ENCODE measurements around the gene DMXL1.

DMXL1 gene

GRCh38 chr5:119290161-119290569, 219.3 kb downstream of the DMXL1 start:
- H3K4me1 ChIP-seq (ENCODE audit: control extremely low read depth in 1 of 4, control insufficient read depth in 4 of 4, insufficient read depth in 4 of 4, low read length in 3 of 4): peaks cover 43 to 59% (median 51%) of the 10 kb centered on the region in 4 experiments
- peak overlapping the region in 1 of 7 experiments; percentile 39 for H3K4me3 ChIP-seq (ENCODE audit: control insufficient read depth in 1 of 7, extremely low read depth in 1 of 7, insufficient read depth in 4 of 7, low read depth in 2 of 7, low read length in 6 of 7)
- 28% methylated on average over 3 of the region's 3 CpGs for WGBS (ENCODE audit: insufficient coverage)
- H3K9me3 ChIP-seq (ENCODE audit: control extremely low read depth in 1 of 5, control insufficient read depth in 4 of 5, insufficient read depth in 2 of 5, low read depth in 1 of 5, low read length in 4 of 5): no peaks in the 10 kb centered on the region
- peak; percentile 36 to 89 (median 83) for DNase-seq
- H3K36me3 ChIP-seq (ENCODE audit: control insufficient read depth in 4 of 4, insufficient read depth in 4 of 4, low read length in 3 of 4): peaks cover 0 to 2% (median under 1%) of the 10 kb centered on the region in 4 experiments
- ChIA-PET CTCF (interaction anchor here (0.6 to 3.1 kb wide), 12 partner anchors 10 to 121 kb away, joined by 3 to 30 read pairs (median 8); no protein-coding TSS in a partner anchor), POLR2A (interaction anchor here (1.6 kb wide), 1 partner anchor 22 kb away, joined by 5 read pairs; no protein-coding TSS in a partner anchor)
- H3K27me3 ChIP-seq (replicated peaks in 2 of 5; ENCODE audit: control insufficient read depth in 4 of 5, insufficient read depth in 5 of 5, low read length in 4 of 5): no peaks in the 10 kb centered on the region
- H3K27ac ChIP-seq (ENCODE audit: insufficient read depth in 1 of 2, low read depth in 1 of 2, low read length in 2 of 2, poor library complexity in 1 of 2, severe bottlenecking in 2 of 2): no peak overlapping the region

GRCh38 chr5:119290607-119291006, 219.7 kb downstream of the DMXL1 start:
- POLR2A ChIA-PET: interaction anchor here (1.6 kb wide), 1 partner anchor 22 kb away, joined by 5 read pairs; no protein-coding TSS in a partner anchor
- no peak overlapping the region for H3K27ac ChIP-seq (ENCODE audit: insufficient read depth in 1 of 2, low read depth in 1 of 2, low read length in 2 of 2, poor library complexity in 1 of 2, severe bottlenecking in 2 of 2)
- no peaks in the 10 kb centered on the region for H3K27me3 ChIP-seq (replicated peaks in 2 of 5; ENCODE audit: control insufficient read depth in 4 of 5, insufficient read depth in 5 of 5, low read length in 4 of 5)
- CTCF ChIA-PET: interaction anchor here (0.8 to 3.1 kb wide), 10 partner anchors 10 to 121 kb away, joined by 3 to 30 read pairs (median 10); no protein-coding TSS in a partner anchor
- peaks cover 39 to 55% (median 48%) of the 10 kb centered on the region in 4 experiments for H3K4me1 ChIP-seq (ENCODE audit: control extremely low read depth in 1 of 4, control insufficient read depth in 4 of 4, insufficient read depth in 4 of 4, low read length in 3 of 4)
- WGBS (ENCODE audit: insufficient coverage): 96% methylated on average over 2 of the region's 2 CpGs
- no peaks in the 10 kb centered on the region for H3K9me3 ChIP-seq (ENCODE audit: control extremely low read depth in 1 of 5, control insufficient read depth in 4 of 5, insufficient read depth in 2 of 5, low read depth in 1 of 5, low read length in 4 of 5)
- no peak overlapping the region for H3K4me3 ChIP-seq (ENCODE audit: control insufficient read depth in 1 of 7, extremely low read depth in 1 of 7, insufficient read depth in 4 of 7, low read depth in 2 of 7, low read length in 6 of 7)
- no peak for DNase-seq
- peaks cover 0 to 2% (median under 1%) of the 10 kb centered on the region in 4 experiments for H3K36me3 ChIP-seq (ENCODE audit: control insufficient read depth in 4 of 4, insufficient read depth in 4 of 4, low read length in 3 of 4)

DNA sequence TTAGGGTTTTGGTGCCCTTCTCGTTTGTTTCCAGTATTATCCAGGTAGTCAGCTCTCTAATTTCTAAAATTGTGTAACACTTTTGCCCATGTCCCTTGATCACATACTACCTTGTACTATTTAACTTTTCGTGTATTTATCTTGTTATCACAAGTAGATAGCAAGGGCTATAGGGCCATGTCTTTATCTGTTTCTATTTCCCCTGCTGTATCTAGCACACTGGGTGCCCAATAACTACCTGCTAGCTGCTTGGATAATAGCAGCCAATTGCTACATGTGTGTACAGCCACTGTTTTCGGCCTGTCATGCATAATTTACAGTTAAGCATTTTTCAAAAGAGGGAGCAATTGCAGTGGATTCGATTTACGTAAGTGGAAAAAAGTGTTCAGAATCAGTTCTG, 220.2 kb downstream of the DMXL1 start:
- CTCF ChIA-PET: interaction anchor here (2.1 to 3.1 kb wide), 6 partner anchors 10 to 121 kb away, joined by 6 to 30 read pairs (median 14); no protein-coding TSS in a partner anchor

DNA sequence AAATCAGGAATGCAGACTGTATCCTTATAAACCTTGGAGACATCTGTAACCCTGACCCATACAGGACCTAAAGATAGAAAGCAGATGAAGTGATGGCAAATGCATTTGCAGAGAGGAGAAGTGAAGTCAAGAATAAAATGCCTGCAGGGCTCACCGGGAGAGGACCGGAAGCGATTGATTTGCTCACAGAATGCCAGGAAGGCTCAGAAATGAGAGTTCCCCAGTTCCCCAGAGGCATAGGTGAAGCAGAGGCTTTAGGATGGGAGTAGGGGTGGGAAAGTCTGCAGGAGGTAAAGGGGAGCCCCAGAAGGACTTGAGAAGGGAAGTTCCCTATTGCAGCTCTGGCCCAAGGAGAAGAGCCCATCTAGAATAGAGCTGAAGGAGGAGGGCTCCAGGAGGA, 221.0 kb downstream of the DMXL1 start:
- Histone ChIP-seq H3K27ac (ENCODE audit: insufficient read depth in 1 of 2, low read depth in 1 of 2, low read length in 2 of 2, poor library complexity in 1 of 2, severe bottlenecking in 2 of 2) (no peak overlapping the region), H3K27me3 (replicated peaks in 2 of 5; ENCODE audit: control insufficient read depth in 4 of 5, insufficient read depth in 5 of 5, low read length in 4 of 5) (no peaks in the 10 kb centered on the region), H3K9me3 (ENCODE audit: control extremely low read depth in 1 of 5, control insufficient read depth in 4 of 5, insufficient read depth in 2 of 5, low read depth in 1 of 5, low read length in 4 of 5) (no peaks in the 10 kb centered on the region), H3K36me3 (ENCODE audit: control insufficient read depth in 4 of 4, insufficient read depth in 4 of 4, low read length in 3 of 4) (peaks cover 0 to 2% (median under 1%) of the 10 kb centered on the region in 4 experiments), H3K4me1 (ENCODE audit: control extremely low read depth in 1 of 4, control insufficient read depth in 4 of 4, insufficient read depth in 4 of 4, low read length in 3 of 4) (peaks cover 35 to 50% (median 40%) of the 10 kb centered on the region in 4 experiments), H3K4me3 (ENCODE audit: control insufficient read depth in 1 of 7, extremely low read depth in 1 of 7, insufficient read depth in 4 of 7, low read depth in 2 of 7, low read length in 6 of 7) (no peak overlapping the region)
- no peak for DNase-seq
- WGBS (ENCODE audit: insufficient coverage): 94% methylated on average over 2 of the region's 3 CpGs
- ChIA-PET CTCF (interaction anchor here (0.6 to 3.1 kb wide), 3 partner anchors 9 to 14 kb away, joined by 3 to 30 read pairs (median 17); no protein-coding TSS in a partner anchor), POLR2A (no interaction called here)

More for the DNA sequence above, 220.2 kb downstream of the DMXL1 start:
- no peaks in the 10 kb centered on the region for H3K27me3 ChIP-seq (replicated peaks in 2 of 5; ENCODE audit: control insufficient read depth in 4 of 5, insufficient read depth in 5 of 5, low read length in 4 of 5)
- POLR2A ChIA-PET: interaction anchor here (1.6 kb wide), 1 partner anchor 23 kb away, joined by 5 read pairs; no protein-coding TSS in a partner anchor
- H3K4me3 ChIP-seq (ENCODE audit: control insufficient read depth in 1 of 7, extremely low read depth in 1 of 7, insufficient read depth in 4 of 7, low read depth in 2 of 7, low read length in 6 of 7): no peak overlapping the region
- no peak overlapping the region for H3K27ac ChIP-seq (ENCODE audit: insufficient read depth in 1 of 2, low read depth in 1 of 2, low read length in 2 of 2, poor library complexity in 1 of 2, severe bottlenecking in 2 of 2)
- no peak for DNase-seq
- peaks cover 0 to 2% (median under 1%) of the 10 kb centered on the region in 4 experiments for H3K36me3 ChIP-seq (ENCODE audit: control insufficient read depth in 4 of 4, insufficient read depth in 4 of 4, low read length in 3 of 4)
- H3K4me1 ChIP-seq (ENCODE audit: control extremely low read depth in 1 of 4, control insufficient read depth in 4 of 4, insufficient read depth in 4 of 4, low read length in 3 of 4): peaks cover 39 to 55% (median 46%) of the 10 kb centered on the region in 4 experiments
- 89% methylated on average over 1 of the region's 5 CpGs for WGBS (ENCODE audit: insufficient coverage)
- H3K9me3 ChIP-seq (ENCODE audit: control extremely low read depth in 1 of 5, control insufficient read depth in 4 of 5, insufficient read depth in 2 of 5, low read depth in 1 of 5, low read length in 4 of 5): no peaks in the 10 kb centered on the region

DNA sequence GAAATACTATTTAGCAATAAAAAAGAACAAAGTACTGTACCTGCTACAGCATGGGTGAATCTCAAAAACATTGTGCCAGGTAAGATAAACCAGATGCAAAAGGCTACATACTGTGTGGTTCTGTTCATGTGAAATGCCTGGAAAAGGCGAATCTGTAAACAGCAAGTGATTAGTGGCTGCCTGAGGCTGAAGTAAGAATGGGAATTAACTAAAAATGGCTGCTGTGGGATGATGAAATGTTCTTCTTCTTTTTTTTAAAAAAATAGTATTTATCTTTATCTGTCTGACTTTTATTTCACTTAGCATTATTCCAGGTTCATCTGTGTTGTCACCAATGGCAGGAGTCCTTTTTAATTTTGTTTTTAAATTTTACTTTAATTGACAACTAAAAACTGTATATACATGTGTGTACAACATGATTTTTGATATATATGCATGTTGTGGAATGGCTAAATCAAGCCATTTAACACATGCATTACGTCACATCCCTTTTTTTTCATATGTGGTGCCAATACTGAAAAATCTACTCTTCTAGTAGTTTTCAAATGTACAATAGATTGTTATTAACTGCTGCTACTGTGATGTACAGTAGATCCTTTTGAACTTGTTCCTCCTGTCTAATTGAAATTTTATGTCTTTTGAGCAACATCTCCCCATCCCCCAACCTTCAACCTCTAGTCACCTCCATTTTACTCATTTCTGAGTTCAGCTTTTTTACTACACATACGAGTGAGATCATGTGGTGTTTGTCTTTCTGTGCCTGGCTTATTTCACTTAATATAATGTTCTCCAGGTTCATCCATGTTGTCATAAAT, 222.0 kb downstream of the DMXL1 start:
- no peak overlapping the region for H3K4me3 ChIP-seq (ENCODE audit: control insufficient read depth in 1 of 7, extremely low read depth in 1 of 7, insufficient read depth in 4 of 7, low read depth in 2 of 7, low read length in 6 of 7)
- POLR2A ChIA-PET: no interaction called here

DNA sequence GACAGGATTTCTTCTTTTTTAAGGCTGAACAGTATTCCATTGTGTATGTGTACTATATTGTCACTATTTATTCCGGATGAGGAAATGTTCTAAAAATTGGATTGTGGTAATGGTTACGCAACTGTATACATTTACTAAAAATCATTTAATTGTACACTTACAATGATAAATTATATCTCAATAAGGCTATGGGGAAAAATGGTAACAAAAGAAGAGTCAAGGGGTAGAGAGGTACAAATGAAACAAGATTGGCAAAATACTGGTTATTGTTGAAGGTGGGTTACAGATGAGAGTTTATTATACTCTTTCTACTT, 222.6 kb downstream of the DMXL1 start:
- no CpG with 5 or more reads among the region's 2 CpGs for WGBS (ENCODE audit: insufficient coverage)
- Histone ChIP-seq H3K4me1 (ENCODE audit: control extremely low read depth in 1 of 4, control insufficient read depth in 4 of 4, insufficient read depth in 4 of 4, low read length in 3 of 4) (peaks cover 21 to 34% (median 27%) of the 10 kb centered on the region in 4 experiments), H3K27ac (ENCODE audit: insufficient read depth in 1 of 2, low read depth in 1 of 2, low read length in 2 of 2, poor library complexity in 1 of 2, severe bottlenecking in 2 of 2) (no peak overlapping the region), H3K9me3 (ENCODE audit: control extremely low read depth in 1 of 5, control insufficient read depth in 4 of 5, insufficient read depth in 2 of 5, low read depth in 1 of 5, low read length in 4 of 5) (no peaks in the 10 kb centered on the region), H3K27me3 (replicated peaks in 2 of 5; ENCODE audit: control insufficient read depth in 4 of 5, insufficient read depth in 5 of 5, low read length in 4 of 5) (no peaks in the 10 kb centered on the region), H3K4me3 (ENCODE audit: control insufficient read depth in 1 of 7, extremely low read depth in 1 of 7, insufficient read depth in 4 of 7, low read depth in 2 of 7, low read length in 6 of 7) (no peak overlapping the region), H3K36me3 (ENCODE audit: control insufficient read depth in 4 of 4, insufficient read depth in 4 of 4, low read length in 3 of 4) (peaks cover 0 to 2% (median under 1%) of the 10 kb centered on the region in 4 experiments)
- CTCF ChIA-PET: no interaction called here
- POLR2A ChIA-PET: no interaction called here
- no peak for DNase-seq

More for the DNA sequence above, 222.0 kb downstream of the DMXL1 start:
- no peak overlapping the region for H3K27ac ChIP-seq (ENCODE audit: insufficient read depth in 1 of 2, low read depth in 1 of 2, low read length in 2 of 2, poor library complexity in 1 of 2, severe bottlenecking in 2 of 2)
- peaks cover 26 to 40% (median 32%) of the 10 kb centered on the region in 4 experiments for H3K4me1 ChIP-seq (ENCODE audit: control extremely low read depth in 1 of 4, control insufficient read depth in 4 of 4, insufficient read depth in 4 of 4, low read length in 3 of 4)
- no peaks in the 10 kb centered on the region for H3K9me3 ChIP-seq (ENCODE audit: control extremely low read depth in 1 of 5, control insufficient read depth in 4 of 5, insufficient read depth in 2 of 5, low read depth in 1 of 5, low read length in 4 of 5)
- CTCF ChIA-PET: interaction anchor here (0.6 kb wide), 1 partner anchor 15 kb away, joined by 3 read pairs; no protein-coding TSS in a partner anchor
- 83% methylated on average over 2 of the region's 3 CpGs for WGBS (ENCODE audit: insufficient coverage)
- H3K27me3 ChIP-seq (replicated peaks in 2 of 5; ENCODE audit: control insufficient read depth in 4 of 5, insufficient read depth in 5 of 5, low read length in 4 of 5): no peaks in the 10 kb centered on the region
- H3K36me3 ChIP-seq (ENCODE audit: control insufficient read depth in 4 of 4, insufficient read depth in 4 of 4, low read length in 3 of 4): peaks cover 0 to 2% (median under 1%) of the 10 kb centered on the region in 4 experiments
- DNase-seq: no peak

Data from common myeloid progenitor, CD34-positive (primary cell).